Neuronal stem cell (in vitro differentiated cells): ENCODE results near the gene ERC2.

Source experiments
- DNase-seq: peaks from one replicate; pipeline ENCODE4 v3.0.0-alpha.2; 2013; ENCODE audit warnings: low spot score
- H2AFZ ChIP-seq: one replicate; pipeline ENCODE4 v1.6.1; 2013; ENCODE audit warnings: mild to moderate bottlenecking, low read length, inconsistent platforms
- H2AK5ac ChIP-seq: 2 replicates; pipeline ENCODE4 v1.6.1; 2013; ENCODE audit warnings: low read depth, mild to moderate bottlenecking, inconsistent platforms, low read length, moderate library complexity, mixed read lengths
- H2BK120ac ChIP-seq: 2 replicates; pipeline ENCODE4 v1.6.1; 2013; ENCODE audit warnings: low read depth, mild to moderate bottlenecking, inconsistent platforms, low read length, moderate library complexity, mixed read lengths
- H2BK12ac ChIP-seq: one replicate; pipeline ENCODE4 v1.6.1; 2013; ENCODE audit warnings: low read length, inconsistent platforms
- H2BK15ac ChIP-seq: 2 replicates; pipeline ENCODE4 v1.6.1; 2013; ENCODE audit warnings: mild to moderate bottlenecking, low read length, inconsistent platforms, mixed read lengths
- H2BK5ac ChIP-seq: one replicate; pipeline ENCODE4 v1.6.1; 2013; ENCODE audit warnings: inconsistent platforms, mild to moderate bottlenecking, low read length, moderate library complexity
- H3K14ac ChIP-seq: one replicate; pipeline ENCODE4 v1.6.1; 2013; ENCODE audit warnings: low read length, inconsistent platforms
- H3K18ac ChIP-seq: 2 replicates; pipeline ENCODE4 v1.6.1; 2013; ENCODE audit warnings: low read length, inconsistent platforms
- H3K23ac ChIP-seq: 2 replicates; pipeline ENCODE4 v1.6.1; 2013; ENCODE audit warnings: low read depth, mild to moderate bottlenecking, mixed read lengths, low read length, inconsistent platforms; ENCODE audit not compliant: poor library complexity
- H3K27ac ChIP-seq: replicated peaks from 3 replicates; pipeline ENCODE4 v1.5.1; 2013; ENCODE audit warnings: low read length, inconsistent platforms
- H3K27me3 ChIP-seq, 3 experiments: 2 replicates each; pipeline ENCODE4 v1.6.1; 2013; ENCODE audit warnings: low read length in 3 of 3, mild to moderate bottlenecking in 2 of 3, inconsistent platforms in 1 of 3, low read depth in 1 of 3, mixed read lengths in 1 of 3, moderate library complexity in 1 of 3; ENCODE audit not compliant: control insufficient read depth in 3 of 3, insufficient read depth in 3 of 3
- H3K36me3 ChIP-seq, 2 donors: replicated peaks in 1 of 2; 2 replicates each; pipeline ENCODE4 v1.6.1; 2013; ENCODE audit warnings: low read length in 2 of 2; ENCODE audit not compliant: control insufficient read depth in 2 of 2, insufficient read depth in 2 of 2
- H3K4ac ChIP-seq: 2 replicates; pipeline ENCODE4 v1.6.1; 2013; ENCODE audit warnings: inconsistent platforms, mild to moderate bottlenecking, low read length, moderate library complexity
- H3K4me1 ChIP-seq, 2 donors: 1 replicate in 1 of 2; 2 replicates in 1 of 2; pipeline ENCODE4 v1.6.1; 2013; ENCODE audit warnings: low read length in 2 of 2, low read depth in 1 of 2; ENCODE audit not compliant: control insufficient read depth in 2 of 2, insufficient read depth in 1 of 2
- H3K4me2 ChIP-seq: one replicate; pipeline ENCODE4 v1.6.1; 2013; ENCODE audit warnings: mild to moderate bottlenecking, low read length, inconsistent platforms; ENCODE audit not compliant: insufficient read depth, poor library complexity, severe bottlenecking
- H3K4me3 ChIP-seq, 2 donors: 2 replicates each; pipeline ENCODE4 v1.5.1; 2013; ENCODE audit warnings: low read length in 2 of 2, mild to moderate bottlenecking in 2 of 2, inconsistent platforms in 1 of 2, moderate library complexity in 1 of 2
- H3K79me1 ChIP-seq: one replicate; pipeline ENCODE4 v1.6.1; 2013; ENCODE audit warnings: low read depth, mild to moderate bottlenecking, inconsistent platforms, low read length, moderate library complexity
- H3K9ac ChIP-seq: one replicate; pipeline ENCODE4 v1.6.1; 2013; ENCODE audit warnings: mild to moderate bottlenecking, low read depth, low read length, inconsistent platforms; ENCODE audit not compliant: poor library complexity
- H3K9me3 ChIP-seq, 2 donors: replicated peaks in 1 of 2; 2 replicates each; pipeline versions ENCODE3 to v1.6.1; 2013; ENCODE audit warnings: low read length in 2 of 2, mild to moderate bottlenecking in 2 of 2, inconsistent platforms in 1 of 2, low read depth in 1 of 2, mixed read lengths in 1 of 2, moderate library complexity in 1 of 2; ENCODE audit not compliant: control insufficient read depth in 2 of 2, insufficient read depth in 1 of 2
- H4K8ac ChIP-seq: one replicate; pipeline ENCODE4 v1.6.1; 2013; ENCODE audit warnings: low read depth, mild to moderate bottlenecking, inconsistent platforms, low read length, moderate library complexity
- H4K91ac ChIP-seq: one replicate; pipeline ENCODE4 v1.6.1; 2013; ENCODE audit warnings: low read length, low read depth, mild to moderate bottlenecking, inconsistent platforms; ENCODE audit not compliant: poor library complexity
- WGBS, 2 donors: extraction: QIAGEN DNeasy Blood & Tissue Kit; methylation state at CpG; one replicate each; pipeline ENCODE4 v1.1.7; 2013; ENCODE audit warnings: missing lambda C conversion rate in 2 of 2, mixed read lengths in 1 of 2; ENCODE audit not compliant: insufficient read length in 2 of 2, insufficient replicate concordance in 1 of 2; ENCODE audit errors: extremely low coverage in 2 of 2; 5-methylcytosine and 5-hydroxymethylcytosine counted together

ERC2 gene

GRCh38 chr3:55574671-55575070 is 893.6 kb downstream of the ERC2 start:
- Histone ChIP-seq H4K91ac (no peak overlapping the region), H2AK5ac (no peak overlapping the region), H2BK5ac (no peak overlapping the region), H4K8ac (no peak overlapping the region), H3K4me3 (no peak overlapping the region), H3K18ac (no peak overlapping the region), H3K4me1 (peaks cover 12 to 17% of the 10 kb centered on the region in 2 donors), H2BK12ac (no peak overlapping the region), H3K14ac (no peak overlapping the region), H3K23ac (no peak overlapping the region), H3K4me2 (no peak overlapping the region), H3K27me3 (no peaks in the 10 kb centered on the region), H2BK15ac (no peak overlapping the region), H3K79me1 (no peaks in the 10 kb centered on the region), H3K27ac (no peak overlapping the region), H3K9me3 (no peaks in the 10 kb centered on the region), H3K4ac (no peak overlapping the region), H2BK120ac (no peak overlapping the region), H3K9ac (no peak overlapping the region), H2AFZ (no peak overlapping the region), H3K36me3 (no peaks in the 10 kb centered on the region)
- whole genome bisulfite sequencing, 2 donors: no CpG with 5 or more reads among the region's 3 CpGs
- DNase-seq: no peak

GRCh38 chr3:55572816-55573215 is 895.5 kb downstream of the ERC2 start:
- Histone ChIP-seq H3K9ac (no peak overlapping the region), H3K79me1 (no peaks in the 10 kb centered on the region), H3K9me3 (no peaks in the 10 kb centered on the region), H3K18ac (no peak overlapping the region), H4K91ac (no peak overlapping the region), H2BK15ac (no peak overlapping the region), H3K4me2 (no peak overlapping the region), H2AK5ac (no peak overlapping the region), H3K4ac (no peak overlapping the region), H2BK12ac (no peak overlapping the region), H4K8ac (no peak overlapping the region), H3K23ac (no peak overlapping the region), H3K27me3 (no peaks in the 10 kb centered on the region), H3K4me1 (peaks cover 12 to 17% of the 10 kb centered on the region in 2 donors), H3K27ac (no peak overlapping the region), H3K14ac (no peak overlapping the region), H2AFZ (no peak overlapping the region), H2BK120ac (no peak overlapping the region), H3K4me3 (no peak overlapping the region), H2BK5ac (no peak overlapping the region), H3K36me3 (no peaks in the 10 kb centered on the region)
- WGBS, 2 donors: no CpG with 5 or more reads among the region's 2 CpGs
- DNase-seq: no peak

GRCh38 chr3:55571913-55572312 is 896.4 kb downstream of the ERC2 start:
- no peaks in the 10 kb centered on the region for H3K27me3 ChIP-seq
- peaks cover 12 to 16% of the 10 kb centered on the region in 2 donors for H3K4me1 ChIP-seq
- H4K8ac ChIP-seq: no peak overlapping the region
- H2BK15ac ChIP-seq: no peak overlapping the region
- DNase-seq: peak; percentile 52
- no peaks in the 10 kb centered on the region for H3K79me1 ChIP-seq
- H3K4me3 ChIP-seq: no peak overlapping the region
- no peak overlapping the region for H3K23ac ChIP-seq
- no peak overlapping the region for H3K9ac ChIP-seq
- H2AK5ac ChIP-seq: no peak overlapping the region
- H3K27ac ChIP-seq: no peak overlapping the region
- no peak overlapping the region for H2BK120ac ChIP-seq
- H3K4ac ChIP-seq: no peak overlapping the region
- H2AFZ ChIP-seq: peak overlapping the region; percentile 74
- WGBS, 2 donors: no CpG with 5 or more reads among the region's 10 CpGs
- H3K14ac ChIP-seq: no peak overlapping the region
- no peak overlapping the region for H4K91ac ChIP-seq
- no peak overlapping the region for H2BK5ac ChIP-seq
- no peaks in the 10 kb centered on the region for H3K36me3 ChIP-seq
- no peak overlapping the region for H3K4me2 ChIP-seq
- peak overlapping the region; percentile 87 for H3K18ac ChIP-seq
- no peak overlapping the region for H2BK12ac ChIP-seq
- no peaks in the 10 kb centered on the region for H3K9me3 ChIP-seq

- Histone ChIP-seq H3K23ac (no peak overlapping the region), H3K9me3 (no peaks in the 10 kb centered on the region), H4K8ac (no peak overlapping the region), H2AK5ac (no peak overlapping the region), H2BK12ac (no peak overlapping the region), H4K91ac (no peak overlapping the region), H3K36me3 (no peaks in the 10 kb centered on the region), H2BK15ac (no peak overlapping the region), H3K18ac (no peak overlapping the region), H3K9ac (no peak overlapping the region), H3K27ac (no peak overlapping the region), H3K4me1 (peaks cover 8 to 11% of the 10 kb centered on the region in 2 donors), H3K4me3 (no peak overlapping the region), H2AFZ (peak overlapping the region; percentile 74), H3K4ac (no peak overlapping the region), H3K4me2 (no peak overlapping the region), H3K79me1 (no peaks in the 10 kb centered on the region), H3K14ac (no peak overlapping the region), H2BK5ac (no peak overlapping the region), H2BK120ac (no peak overlapping the region), H3K27me3 (no peaks in the 10 kb centered on the region)
- DNase-seq: no peak
- no CpG with 5 or more reads among the region's 3 CpGs for WGBS, 2 donors
Measured at GRCh38 chr3:55571216-55571813, 897.0 kb downstream of the ERC2 start.
